Pancreas (tissue), 10 donors: ENCODE measurements around the gene TBC1D8. TPM values are rescaled to one million over a fixed set of nuclear protein-coding genes. Genes with fewer than 3 reads are reported as not detected.

ENCODE experiments used
- ATAC-seq, 4 donors: fragments of 200-7000 bp; cut with Tn5 transposase; one replicate each; pipeline versions ENCODE4 v1.8.0 to v1.9.1; 2020; ENCODE audit warnings: mild to moderate bottlenecking in 4 of 4, moderate library complexity in 4 of 4
- DNase-seq, 6 donors: peaks; one replicate each; pipeline ENCODE4 v3.0.0-alpha.2; 2020
- FAIRE-seq: peaks from 2 replicates; lab custom pipeline; 2012; peaks lifted over from hg19 to GRCh38; lab: Jason Lieb, UNC
- H3K27ac ChIP-seq, 4 donors: fragments of 200-600 bp; sonication (generic); 1 replicate in 3 of 4; 2 replicates in 1 of 4; pipeline versions ENCODE4 v1.5.0 to v1.8.0; 2020
- H3K27me3 ChIP-seq, 4 donors: fragments of 200-600 bp; one replicate each; pipeline ENCODE4 v1.8.0; 2021
- H3K36me3 ChIP-seq, 3 donors: fragments of 200-600 bp; sonication (generic) in 1 of 3; one replicate each; pipeline versions ENCODE4 v1.5.0 to v1.8.0; 2020 to 2021
- H3K4me1 ChIP-seq, 3 donors: fragments of 200-600 bp; one replicate each; pipeline ENCODE4 v1.8.0; 2021
- H3K4me3 ChIP-seq, 4 donors: fragments of 200-600 bp; sonication (generic) in 2 of 4; one replicate each; pipeline versions ENCODE4 v1.5.0 to v1.8.0; 2020 to 2021
- H3K9me3 ChIP-seq, 4 donors: fragments of 200-600 bp; one replicate each; pipeline ENCODE4 v1.8.0; 2021
- CTCF ChIP-seq, 4 donors: fragments of 200-600 bp; sonication (generic) in 3 of 4; IDR thresholded peaks; one replicate each; pipeline versions ENCODE4 v1.5.0 to v1.8.0; 2021; ENCODE audit warnings: antibody characterized with exemption in 4 of 4
- WGBS, 2 donors: extraction: QIAGEN DNeasy Blood & Tissue Kit; methylation state at CpG; one replicate each; pipeline ENCODE4 v1.1.7; 2013; 5-methylcytosine and 5-hydroxymethylcytosine counted together
- intact Hi-C, 3 donors: fragments of 100-400 bp; cut with DNase I; formaldehyde crosslinking; loops; one replicate each; pipeline versions ENCODE4 v1.11.1 to v1.14.2; 2022
- polyA plus RNA-seq, 2 donors: library from polyadenylated mRNA; stranded (reverse); fragments of 200-250 nt; gene quantifications; one replicate each; pipeline ENCODE4 v1.2.3, GENCODE V29; 2013
- total RNA-seq, 6 donors: library from RNA; stranded (reverse); fragmentation: NEBNext Ultra II Directional in 4 of 6; extraction: Animal tissue kit (Norgen Biotek cat#: 25700) in 4 of 6; gene quantifications; one replicate each; pipeline versions ENCODE4 v1.2.1 to v1.2.4, GENCODE V29; 2021 to 2023
- donor health status: healthy with polysubstance abuse.
- donor health status: DM: no; HTN: no; CAD: no; lungs with moderate emphysema.
- donor health status: DM: no; HTN: no; CAD: no.
- donor health status: control.
- donor health status: control.
- donor health status: Bipolar disorder and iron deficiency.
- donor health status: DM: yes; HTN: yes; CAD: no.
- donor health status: DM: no; HTN: no; CAD: no.
- donor health status: DM: no; HTN: no; CAD: no.
- donor health status: DM: yes; HTN: yes; CAD: no.

TBC1D8 gene
- total and polyA plus RNA-seq, 8 donors = 21.3 to 46.2 (median 35.0) TPM

GRCh38 chr2:101089419-101089818, 61.8 kb downstream of the TBC1D8 start:
- no peaks in the 10 kb centered on the region for H3K36me3 ChIP-seq
- H3K9me3 ChIP-seq = no peaks in the 10 kb centered on the region
- 95 to 97% methylated on average over 1 of the region's 1 CpG for WGBS, 2 donors
- peaks cover under 1 to 9% (median 4%) of the 10 kb centered on the region in 3 donors for H3K4me1 ChIP-seq
- no peak for TF ChIP-seq CTCF (IDR thresholded peaks at IDR 0.05)
- no peak overlapping the region for H3K27ac ChIP-seq
- ATAC-seq (no peak), DNase-seq (no peak), FAIRE-seq (no peak)
- H3K27me3 ChIP-seq = no peaks in the 10 kb centered on the region
- intact Hi-C loops = no loop called here
- no peak overlapping the region for H3K4me3 ChIP-seq

GRCh38 chr2:101087638-101088037, 63.5 kb downstream of the TBC1D8 start:
- no peak overlapping the region for H3K27ac ChIP-seq
- ATAC-seq = no peak
- no peak for DNase-seq
- no peaks in the 10 kb centered on the region for H3K36me3 ChIP-seq
- no peak for TF ChIP-seq CTCF (IDR thresholded peaks at IDR 0.05)
- no peak for FAIRE-seq
- H3K4me3 ChIP-seq = no peak overlapping the region
- peaks cover 0 to 19% (median 6%) of the 10 kb centered on the region in 3 donors for H3K4me1 ChIP-seq
- no peaks in the 10 kb centered on the region for H3K27me3 ChIP-seq
- intact Hi-C loops = no loop called here
- H3K9me3 ChIP-seq = no peaks in the 10 kb centered on the region

- no peak for TF ChIP-seq CTCF (IDR thresholded peaks at IDR 0.05)
- H3K9me3 ChIP-seq = no peaks in the 10 kb centered on the region
- H3K27me3 ChIP-seq = no peaks in the 10 kb centered on the region
- intact Hi-C loops = no loop called here
- no peaks in the 10 kb centered on the region for H3K36me3 ChIP-seq
- no peak for FAIRE-seq
- H3K4me3 ChIP-seq = no peak overlapping the region
- peaks cover 0 to 19% (median 6%) of the 10 kb centered on the region in 3 donors for H3K4me1 ChIP-seq
- no peak for DNase-seq
- 33 to 45% methylated on average over 2 of the region's 2 CpGs for WGBS, 2 donors
- no peak overlapping the region for H3K27ac ChIP-seq
- peak in 3 of 4 donors; percentile 34 to 47 (median 44) for ATAC-seq
These were observed 67.6 kb downstream of the TBC1D8 start for GRCh38 chr2:101083613-101084012.

GRCh38 chr2:101082998-101083397, 68.2 kb downstream of the TBC1D8 start:
- TF ChIP-seq CTCF (IDR thresholded peaks at IDR 0.05) = no peak
- Histone ChIP-seq H3K4me1 (peaks cover 0 to 19% (median 6%) of the 10 kb centered on the region in 3 donors), H3K27me3 (no peaks in the 10 kb centered on the region), H3K9me3 (no peaks in the 10 kb centered on the region), H3K27ac (no peak overlapping the region), H3K36me3 (no peaks in the 10 kb centered on the region), H3K4me3 (no peak overlapping the region)
- 95 to 100% methylated on average over 6 of the region's 6 CpGs for WGBS, 2 donors
- DNase-seq = no peak
- no peak for ATAC-seq
- intact Hi-C loops = no loop called here
- FAIRE-seq = no peak

GRCh38 chr2:101081375-101081907, 69.7 kb downstream of the TBC1D8 start:
- no peak for DNase-seq
- no peak for FAIRE-seq
- Histone ChIP-seq H3K27ac (no peak overlapping the region), H3K36me3 (no peaks in the 10 kb centered on the region), H3K4me3 (no peak overlapping the region), H3K4me1 (peaks cover 2 to 11% (median 6%) of the 10 kb centered on the region in 3 donors), H3K27me3 (no peaks in the 10 kb centered on the region), H3K9me3 (no peaks in the 10 kb centered on the region)
- WGBS, 2 donors = 55 to 56% methylated on average over 1 of the region's 1 CpG
- no peak for ATAC-seq
- intact Hi-C loops = no loop called here
- no peak for TF ChIP-seq CTCF (IDR thresholded peaks at IDR 0.05)
